GM19035 (cell line): Measurements from ENCODE around the gene FAR2.
"Not testable (repeated sequence)": the region's sequence is repeated elsewhere in the genome, so short reads cannot be mapped to it uniquely, and the experiment has no call there.

Source experiments
- ATAC-seq: cut with Tn5 transposase; IDR thresholded peaks from one replicate; pipeline ENCODE4 v1.9.1; 2021; ENCODE audit not compliant: unreplicated experiment

FAR2 gene

DNA sequence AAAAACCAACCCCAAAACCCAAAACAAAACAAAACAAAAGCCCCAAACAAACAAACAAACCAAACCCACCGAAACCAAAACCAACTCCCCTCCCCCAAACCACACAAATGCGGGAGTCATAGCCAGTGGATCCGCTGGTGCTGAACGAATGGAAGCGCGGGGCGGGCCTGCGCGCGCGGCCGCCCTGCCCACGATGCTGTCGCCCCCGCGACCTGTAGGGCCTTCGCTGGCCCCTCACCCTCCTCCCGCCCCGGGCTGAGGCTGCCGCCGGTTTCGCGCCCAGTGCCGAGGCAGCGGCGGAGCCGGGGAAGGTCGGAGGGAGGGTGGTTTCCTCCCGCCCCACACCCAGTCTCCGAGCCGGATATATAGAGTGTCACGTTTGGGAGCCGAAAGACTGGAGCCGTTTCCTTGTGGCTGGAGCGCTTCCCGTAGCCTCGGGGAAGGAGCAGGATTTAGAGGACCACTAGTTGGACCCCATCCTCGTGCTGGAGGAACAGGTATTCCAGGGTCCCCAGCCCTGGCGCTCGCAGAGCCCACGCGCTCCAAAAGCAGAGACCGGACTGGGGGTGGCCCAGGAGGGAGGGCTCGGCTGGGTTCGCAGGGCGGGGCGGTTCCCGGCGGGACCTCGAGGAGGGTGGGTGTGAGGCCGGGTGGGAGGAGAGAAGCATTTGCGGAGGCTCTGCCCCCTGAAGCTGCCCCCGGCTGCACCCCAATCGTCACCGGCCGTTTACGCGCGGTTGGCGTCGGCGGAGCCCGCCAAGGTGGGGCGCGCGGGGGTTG, at the start of gene FAR2:
FAR2 (plus strand) TSS at position 368 of the 780 bp plus-strand sequence. CDS start 121,172 bp downstream, outside the sequence.
- peak; percentile 47 for ATAC-seq

DNA sequence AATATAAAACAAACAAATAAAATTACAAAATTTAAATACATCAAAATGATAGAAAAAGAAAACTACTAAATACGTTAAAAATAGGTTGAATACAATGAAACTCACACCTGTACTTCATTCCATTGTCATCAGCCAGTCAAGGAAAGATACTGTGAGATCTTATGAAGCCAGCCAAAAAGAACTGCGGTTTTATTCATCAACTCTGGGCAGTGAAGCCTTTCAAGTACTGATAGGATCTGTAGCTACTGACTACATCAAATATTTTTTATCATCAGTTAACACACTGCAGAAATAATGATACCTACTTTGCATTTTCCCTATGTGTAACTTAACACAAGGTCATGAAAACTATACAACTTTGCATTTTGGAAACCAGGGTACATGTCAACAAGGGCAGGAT, 46.3 kb upstream of the FAR2 start:
- no peak for ATAC-seq

GRCh38 chr12:29103539-29103974, 45.5 kb upstream of the FAR2 start:
- ATAC-seq = peak; percentile 93

- no peak for ATAC-seq
Measured at GRCh38 chr12:29104516-29104915, 44.6 kb upstream of the FAR2 start.

- peak; percentile 90 for ATAC-seq
Measured at GRCh38 chr12:29110506-29111442, 38.3 kb upstream of the FAR2 start.

DNA sequence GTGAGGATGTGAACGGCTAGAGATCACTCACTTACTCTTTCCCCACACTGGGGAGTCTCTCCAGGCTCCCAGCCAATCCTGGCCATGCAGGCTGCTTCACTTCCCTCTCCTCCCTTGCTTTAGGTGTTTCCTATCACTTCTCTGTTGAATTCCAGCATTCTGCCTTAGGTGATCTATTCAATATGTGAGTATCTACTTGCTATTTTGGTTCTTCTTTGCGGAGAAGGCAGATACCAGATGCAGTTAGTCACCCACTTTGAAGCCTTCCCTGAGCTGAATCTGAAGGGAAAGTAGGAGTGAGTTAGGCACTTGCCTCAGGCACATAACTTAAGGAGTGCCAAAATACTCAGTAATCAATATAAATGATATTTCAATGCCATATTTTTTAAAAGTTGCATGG, 36.0 kb upstream of the FAR2 start:
- ATAC-seq = no peak

GRCh38 chr12:29116414-29116813, 32.7 kb upstream of the FAR2 start:
- no peak for ATAC-seq

DNA sequence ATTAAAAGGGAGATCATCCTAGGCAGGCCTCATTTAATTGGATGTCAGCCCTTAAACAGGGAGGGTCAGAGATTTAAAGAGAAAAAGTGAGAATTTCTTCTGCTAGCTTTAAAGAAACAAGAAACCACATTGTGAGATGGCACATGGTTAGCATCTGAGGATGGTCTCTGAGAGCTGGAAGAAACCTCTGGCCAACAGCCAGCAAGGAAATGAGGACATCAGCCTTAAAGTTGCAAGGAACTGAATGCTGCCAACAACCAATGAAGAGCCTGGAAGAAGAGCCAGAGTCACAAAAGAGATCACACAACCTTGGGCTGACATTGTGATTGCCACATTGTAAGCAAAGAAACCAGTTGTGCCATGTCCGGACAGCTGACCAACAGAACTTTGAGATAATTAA, 17.5 kb upstream of the FAR2 start:
- no peak for ATAC-seq

- ATAC-seq = no peak
Measured at GRCh38 chr12:29132316-29132715, 16.8 kb upstream of the FAR2 start.

DNA sequence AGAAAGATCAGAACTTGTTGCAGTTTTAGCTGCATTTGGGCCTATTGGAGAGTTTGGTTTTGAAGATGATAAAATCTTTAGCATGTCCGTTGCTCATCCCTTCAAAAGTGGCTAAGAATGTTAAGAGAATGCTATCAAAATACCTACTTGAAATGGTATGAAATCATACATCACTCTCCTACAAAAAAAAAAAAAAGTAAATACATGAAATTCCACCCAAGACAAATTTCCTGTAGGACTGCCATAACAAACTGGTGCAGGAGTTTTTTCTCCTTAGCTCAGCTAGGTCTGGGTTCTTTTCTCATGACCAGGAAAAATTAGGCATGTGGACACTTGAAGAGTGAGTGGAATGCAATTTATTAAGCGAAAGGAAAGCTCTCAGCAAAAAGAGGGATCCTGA, 15.9 kb upstream of the FAR2 start:
- ATAC-seq = no peak

DNA sequence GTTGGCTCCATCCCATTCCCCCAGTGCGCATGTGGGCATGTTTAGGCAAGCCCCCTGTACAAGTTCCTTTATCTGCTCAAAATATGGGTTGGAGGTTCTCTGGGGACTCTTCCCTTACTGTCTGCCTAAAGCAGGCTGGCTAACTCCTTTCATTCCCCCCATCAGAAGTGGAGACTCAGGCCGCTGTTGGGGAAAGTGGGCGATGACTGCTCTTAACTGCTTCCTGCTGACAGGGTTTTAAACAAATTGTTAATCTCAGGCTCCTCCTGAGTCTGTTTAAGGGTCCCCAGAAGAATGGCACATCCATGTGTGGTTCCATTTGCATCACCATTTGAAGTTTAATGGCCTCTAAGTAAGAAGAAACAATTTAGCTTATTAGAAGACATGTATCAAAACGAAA, 15.4 kb upstream of the FAR2 start:
- no peak for ATAC-seq

DNA sequence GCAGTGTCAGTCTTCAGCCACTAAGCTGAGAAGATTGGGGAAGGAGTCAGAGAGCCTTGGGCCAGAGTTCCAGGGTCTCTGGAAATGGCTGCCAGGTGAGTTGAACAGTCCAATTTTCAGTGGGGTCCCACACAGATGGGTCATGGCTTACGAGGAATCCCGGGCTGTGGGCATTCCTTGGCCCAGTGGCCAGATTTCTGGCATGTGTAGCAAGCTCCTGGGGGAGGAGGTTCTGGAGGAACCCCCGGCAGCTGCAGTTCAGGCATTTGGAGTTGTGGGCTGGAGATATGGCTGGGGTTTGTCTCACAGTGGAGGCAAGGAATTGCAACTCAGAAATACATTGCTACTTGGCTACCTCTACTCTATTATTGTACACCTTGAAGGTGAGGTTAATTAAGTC, 10.8 kb upstream of the FAR2 start:
- ATAC-seq = not testable (repeated sequence)

GRCh38 chr12:29138855-29139254, 10.2 kb upstream of the FAR2 start:
- not testable (repeated sequence) for ATAC-seq

DNA sequence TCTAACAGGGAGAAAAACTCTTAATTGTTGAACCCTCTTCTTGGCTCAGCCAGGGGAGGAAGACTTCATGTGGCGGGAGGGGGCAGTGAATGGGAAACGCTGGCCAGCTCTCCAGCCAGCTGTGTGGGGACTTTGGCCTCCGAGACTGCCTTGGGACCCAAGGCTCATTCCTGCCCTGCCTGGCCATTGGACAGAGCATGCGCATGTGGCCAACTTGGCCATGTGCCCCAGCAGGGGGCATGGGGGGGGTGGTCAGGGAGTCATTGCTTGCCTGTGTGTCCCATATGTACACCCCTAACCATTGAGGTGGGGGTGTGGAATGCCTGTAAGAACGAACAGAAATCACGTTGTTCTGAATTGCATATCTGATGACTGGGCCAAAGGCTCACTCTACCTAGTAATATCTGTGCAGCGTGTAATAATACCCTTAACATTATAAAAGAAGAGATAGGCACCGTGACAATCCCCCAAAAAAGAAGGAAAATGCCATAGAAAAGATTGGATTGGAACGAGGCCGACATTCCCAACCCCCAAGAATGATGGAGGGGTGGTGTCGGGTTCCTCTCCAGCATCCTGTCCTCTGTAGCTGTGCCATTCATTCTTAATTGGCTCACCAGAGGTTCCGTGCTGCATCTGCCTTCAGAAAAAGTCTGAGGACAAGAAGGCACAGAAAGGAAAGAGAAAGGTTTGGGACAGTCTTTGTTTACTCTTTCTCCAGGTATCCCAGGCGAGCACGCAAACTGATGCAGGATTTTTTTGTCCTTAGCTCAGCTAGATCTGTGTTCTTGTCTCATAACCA, 3.5 kb upstream of the FAR2 start:
- ATAC-seq = no peak

DNA sequence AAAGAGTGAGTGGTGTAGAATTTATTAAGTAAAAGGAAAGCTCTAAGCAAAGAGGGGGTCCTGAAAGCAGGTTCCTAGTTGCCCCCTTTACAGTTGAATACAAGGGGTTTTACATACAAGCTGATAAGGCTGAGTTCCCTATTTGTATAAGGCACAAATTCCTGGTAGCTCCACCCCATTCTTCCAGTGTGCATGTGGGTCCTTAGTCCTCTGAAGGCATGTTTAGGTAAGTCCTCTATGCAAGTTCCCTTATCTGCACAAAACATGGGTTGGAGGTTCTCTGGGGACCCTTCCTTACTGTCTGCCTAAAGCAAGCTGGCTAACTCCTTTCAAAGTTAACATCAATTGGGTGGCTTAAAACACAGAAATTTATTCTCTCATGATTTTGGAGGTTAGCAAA, 2.9 kb upstream of the FAR2 start:
- no peak for ATAC-seq

DNA sequence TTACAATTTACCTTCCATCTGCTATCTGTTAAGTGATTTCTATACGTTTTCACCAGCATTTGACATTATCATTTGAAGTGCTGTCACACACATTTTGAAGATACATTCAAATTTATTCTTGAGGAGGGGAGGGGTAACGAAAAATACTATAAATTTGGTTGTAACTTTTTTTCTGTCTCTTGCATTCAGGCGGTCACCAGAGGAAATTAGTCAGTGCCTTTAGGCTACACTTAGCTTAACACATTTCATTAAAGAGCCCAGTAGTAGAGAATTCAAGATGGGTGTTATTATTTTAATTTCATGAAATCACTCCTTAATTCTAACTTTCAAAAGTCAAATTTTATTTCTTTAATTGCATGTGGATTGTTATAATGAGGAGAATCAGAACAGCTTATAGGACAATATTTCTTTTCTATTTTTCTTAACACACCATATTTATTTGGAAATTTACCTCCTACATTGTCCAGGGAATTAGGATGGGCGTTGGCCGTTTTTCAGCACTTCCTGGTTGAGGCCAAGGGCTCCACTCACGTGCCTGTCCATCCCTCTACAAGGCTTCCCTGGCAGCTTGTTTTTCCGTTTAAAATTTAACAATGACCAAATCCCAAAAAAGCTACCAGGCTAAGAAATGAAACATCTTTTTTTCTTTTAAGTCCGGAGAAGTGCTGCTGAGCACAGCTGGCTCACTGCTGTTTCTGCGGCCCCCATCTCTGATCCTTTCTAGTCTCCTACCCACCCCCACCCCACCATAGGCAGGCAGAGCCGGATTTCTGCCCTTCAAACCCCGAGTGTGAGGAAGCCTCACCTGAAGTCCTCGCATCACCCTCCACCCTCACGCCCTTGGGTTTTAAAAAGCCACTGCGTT, 1.1 kb upstream of the FAR2 start:
- no peak for ATAC-seq

DNA sequence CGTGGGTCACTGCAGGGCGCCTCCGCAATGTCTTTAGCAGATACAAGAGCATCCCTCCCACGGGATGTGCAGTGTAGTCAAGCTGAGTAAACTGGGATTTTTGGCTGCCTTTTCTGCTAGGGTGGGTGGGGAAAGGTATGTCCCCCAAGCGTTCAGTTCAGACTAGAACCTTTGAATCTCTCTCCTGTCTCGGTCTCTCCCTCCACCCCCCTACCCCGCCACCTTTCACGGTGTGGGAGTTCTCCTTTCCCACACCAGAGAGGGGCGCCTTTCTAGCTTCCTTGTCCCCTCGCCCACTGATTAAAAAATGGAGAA, 525 bp upstream of the FAR2 start:
- peak; percentile 6 for ATAC-seq

- ATAC-seq = no peak
Measured at GRCh38 chr12:29149691-29150281, 708 bp downstream of the FAR2 start.

GRCh38 chr12:29150462-29150861, 1.4 kb downstream of the FAR2 start:
- no peak for ATAC-seq
